ENCODE data around the gene GCC2. TPM values are rescaled to one million over a fixed set of nuclear protein-coding genes. Genes with fewer than 3 reads are reported as not detected.
"Not testable (repeated sequence)": the region's sequence is repeated elsewhere in the genome, so short reads cannot be mapped to it uniquely, and the experiment has no call there.

GCC2 gene
- total RNA-seq, 1 donor from 2014 or later: 30.0 TPM

DNA sequence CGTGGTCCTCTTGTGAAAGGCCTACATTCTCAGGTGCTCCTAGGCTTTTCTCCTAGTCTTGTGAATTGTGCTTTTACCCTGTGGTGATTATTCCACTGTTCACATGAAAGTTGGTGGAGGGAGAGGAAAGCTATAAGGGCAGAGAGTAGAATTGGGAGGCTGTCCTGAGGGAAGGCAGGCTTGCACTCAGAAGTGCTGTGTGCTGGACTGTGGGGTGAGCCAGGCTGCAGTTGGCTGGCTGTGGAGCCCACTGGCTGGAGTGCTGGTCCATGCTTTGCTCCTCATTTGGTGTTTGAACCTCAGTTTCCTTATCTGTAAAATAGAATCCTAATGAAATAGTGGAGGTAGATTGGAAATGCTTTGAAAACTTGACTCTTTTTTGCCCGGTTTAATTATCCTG is 106.6 kb downstream of the GCC2 start:
- TF ChIP-seq POLR2AphosphoS5 (IDR thresholded peaks at IDR 0.05; ENCODE audit: insufficient read depth in 1 of 2, low read depth in 1 of 2) (no peak), POLR2A (IDR thresholded peaks at IDR 0.05) (no peak)
- TF ChIP-seq, protein P1, sequence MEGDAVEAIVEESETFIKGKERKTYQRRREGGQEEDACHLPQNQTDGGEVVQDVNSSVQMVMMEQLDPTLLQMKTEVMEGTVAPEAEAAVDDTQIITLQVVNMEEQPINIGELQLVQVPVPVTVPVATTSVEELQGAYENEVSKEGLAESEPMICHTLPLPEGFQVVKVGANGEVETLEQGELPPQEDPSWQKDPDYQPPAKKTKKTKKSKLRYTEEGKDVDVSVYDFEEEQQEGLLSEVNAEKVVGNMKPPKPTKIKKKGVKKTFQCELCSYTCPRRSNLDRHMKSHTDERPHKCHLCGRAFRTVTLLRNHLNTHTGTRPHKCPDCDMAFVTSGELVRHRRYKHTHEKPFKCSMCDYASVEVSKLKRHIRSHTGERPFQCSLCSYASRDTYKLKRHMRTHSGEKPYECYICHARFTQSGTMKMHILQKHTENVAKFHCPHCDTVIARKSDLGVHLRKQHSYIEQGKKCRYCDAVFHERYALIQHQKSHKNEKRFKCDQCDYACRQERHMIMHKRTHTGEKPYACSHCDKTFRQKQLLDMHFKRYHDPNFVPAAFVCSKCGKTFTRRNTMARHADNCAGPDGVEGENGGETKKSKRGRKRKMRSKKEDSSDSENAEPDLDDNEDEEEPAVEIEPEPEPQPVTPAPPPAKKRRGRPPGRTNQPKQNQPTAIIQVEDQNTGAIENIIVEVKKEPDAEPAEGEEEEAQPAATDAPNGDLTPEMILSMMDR (IDR thresholded peaks at IDR 0.05): no peak
- H3K27ac ChIP-seq: no peak overlapping the region
- no peak for DNase-seq (ENCODE audit: extremely low spot score in 2 of 2)
- H3K27me3 ChIP-seq: no peaks in the 10 kb centered on the region
- H3K4me3 ChIP-seq: no peak overlapping the region
- intact Hi-C loops (cut with DNase I): no loop called here
- H3K9me3 ChIP-seq: no peaks in the 10 kb centered on the region
- no peaks in the 10 kb centered on the region for H3K36me3 ChIP-seq
- H3K4me1 ChIP-seq: peaks cover 25% of the 10 kb centered on the region

DNA sequence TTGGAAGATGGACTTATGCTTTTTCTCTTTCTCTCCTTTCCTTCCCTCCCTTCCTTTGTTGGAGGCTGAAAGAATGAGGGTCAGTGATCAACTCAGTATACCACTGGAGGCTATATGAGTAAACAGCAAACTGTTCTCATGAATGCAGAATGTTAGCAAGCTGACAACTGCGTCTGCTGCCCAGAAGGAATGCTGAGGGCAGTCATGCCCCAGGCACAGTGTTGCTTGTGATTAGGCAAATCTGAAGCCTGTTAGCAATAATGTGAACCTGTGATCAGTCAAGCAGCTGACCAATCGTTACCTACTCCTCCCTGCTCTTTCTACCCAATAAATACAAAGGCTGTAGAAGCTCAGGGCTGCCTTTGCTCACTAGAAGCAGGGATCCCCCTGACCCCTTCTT is 107.6 kb downstream of the GCC2 start:
- intact Hi-C loops (cut with DNase I); DNase-seq (ENCODE audit: extremely low spot score in 2 of 2); H3K4me3 ChIP-seq; H3K27me3 ChIP-seq; H3K36me3 ChIP-seq; H3K9me3 ChIP-seq; H3K27ac ChIP-seq: not testable (repeated sequence)
- peaks cover 25% of the 10 kb centered on the region for H3K4me1 ChIP-seq

Small RNAs within 50 kb of the gene (small RNA-seq; reads per million reads assigned to genes)
- not detected for gene SMIM12P1

Other genes with a start within 250 kb of the GCC2 start
- gene SULT1C3, start 209.2 kb upstream of the GCC2 start, total RNA-seq: not detected
- gene SULT1C2, start 160.3 kb upstream of the GCC2 start, total RNA-seq: not detected
- 8.8 TPM for gene SULT1C4, start 71.3 kb upstream of the GCC2 start, total RNA-seq
- gene LIMS1, start 85.3 kb downstream of the GCC2 start, total RNA-seq: 66.0 TPM

All from vagina (tissue), 2 donors.